ENCODE data around the gene TRMO. TPM values are rescaled to one million over a fixed set of nuclear protein-coding genes. Genes with fewer than 3 reads are reported as not detected.

TRMO gene
- total RNA-seq, 1 donor from 2014 or later = 8.5 TPM

DNA sequence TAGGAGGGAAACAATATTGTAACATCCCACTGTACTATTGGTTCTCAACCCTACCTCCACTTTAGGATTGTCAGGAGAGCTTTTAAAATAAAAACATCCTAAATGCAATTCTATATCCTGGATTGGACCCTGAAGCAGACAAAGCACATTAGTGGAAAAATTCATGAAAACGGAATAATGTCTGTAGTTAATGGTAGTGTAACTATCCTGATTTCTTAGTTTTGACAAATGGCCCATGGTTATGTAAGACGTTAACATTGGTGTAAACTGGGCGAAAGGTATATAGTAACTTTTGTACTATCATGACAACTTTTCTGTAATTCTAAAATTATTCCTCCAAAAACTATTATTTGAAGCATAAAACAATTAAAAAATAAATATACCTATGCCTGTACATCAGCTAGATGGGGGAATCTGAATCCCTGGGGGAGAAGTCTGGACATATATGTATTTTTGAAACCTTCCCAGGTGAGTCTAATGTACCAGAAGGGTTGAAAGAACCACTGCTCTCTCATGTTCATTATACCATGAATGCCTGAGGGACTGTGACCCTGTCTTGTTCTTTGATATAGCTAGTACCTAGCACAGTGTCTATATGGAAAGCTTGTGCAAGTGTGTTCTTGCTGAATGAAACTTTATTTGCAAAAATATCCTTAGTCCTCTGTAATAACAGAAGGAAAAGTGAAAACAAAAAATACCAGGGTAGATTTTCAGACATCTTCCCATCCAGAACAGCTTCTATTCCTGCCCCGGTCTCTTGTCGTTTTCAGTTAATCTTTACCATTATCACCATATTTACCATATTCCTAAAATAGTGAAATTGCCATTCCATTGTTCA is 3.4 kb upstream of the TRMO start:
- Histone ChIP-seq H3K79me2 (ENCODE audit: insufficient read depth, low read length) (no peaks in the 10 kb centered on the region), H4K20me1 (ENCODE audit: insufficient read depth, low read length) (no peaks in the 10 kb centered on the region), H3K4me2 (ENCODE audit: low read length) (no peak overlapping the region), H3K27ac (ENCODE audit: low read depth, low read length) (no peak overlapping the region), H3K9ac (ENCODE audit: low read length) (no peak overlapping the region), H3K4me1 (ENCODE audit: insufficient read depth, low read length) (peaks cover 7% of the 10 kb centered on the region), H3K9me3 (ENCODE audit: insufficient read depth, low read depth, low read length) (no peaks in the 10 kb centered on the region), H3K36me3 (ENCODE audit: insufficient read depth, low read length) (no peaks in the 10 kb centered on the region), H3K27me3 (ENCODE audit: insufficient read depth, low read length) (peaks cover 40% of the 10 kb centered on the region), H3K4me3 (ENCODE audit: insufficient read depth, low read depth, low read length) (no peak overlapping the region), H2AFZ (ENCODE audit: low read depth, low read length) (no peak overlapping the region)
- no peak for FAIRE-seq
- TF ChIP-seq, protein P1, sequence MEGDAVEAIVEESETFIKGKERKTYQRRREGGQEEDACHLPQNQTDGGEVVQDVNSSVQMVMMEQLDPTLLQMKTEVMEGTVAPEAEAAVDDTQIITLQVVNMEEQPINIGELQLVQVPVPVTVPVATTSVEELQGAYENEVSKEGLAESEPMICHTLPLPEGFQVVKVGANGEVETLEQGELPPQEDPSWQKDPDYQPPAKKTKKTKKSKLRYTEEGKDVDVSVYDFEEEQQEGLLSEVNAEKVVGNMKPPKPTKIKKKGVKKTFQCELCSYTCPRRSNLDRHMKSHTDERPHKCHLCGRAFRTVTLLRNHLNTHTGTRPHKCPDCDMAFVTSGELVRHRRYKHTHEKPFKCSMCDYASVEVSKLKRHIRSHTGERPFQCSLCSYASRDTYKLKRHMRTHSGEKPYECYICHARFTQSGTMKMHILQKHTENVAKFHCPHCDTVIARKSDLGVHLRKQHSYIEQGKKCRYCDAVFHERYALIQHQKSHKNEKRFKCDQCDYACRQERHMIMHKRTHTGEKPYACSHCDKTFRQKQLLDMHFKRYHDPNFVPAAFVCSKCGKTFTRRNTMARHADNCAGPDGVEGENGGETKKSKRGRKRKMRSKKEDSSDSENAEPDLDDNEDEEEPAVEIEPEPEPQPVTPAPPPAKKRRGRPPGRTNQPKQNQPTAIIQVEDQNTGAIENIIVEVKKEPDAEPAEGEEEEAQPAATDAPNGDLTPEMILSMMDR (IDR thresholded peaks at IDR 0.05; ENCODE audit: insufficient read depth, low read depth, low read length) = no peak
- no peak for TF ChIP-seq EZH2 (IDR thresholded peaks at IDR 0.05; ENCODE audit: insufficient read depth, low read length)
- Mint-ChIP-seq H3K9me3 (ENCODE audit: unreplicated experiment) (no peaks in the 10 kb centered on the region), H3K4me1 (ENCODE audit: low read depth, unreplicated experiment) (peaks cover 2% of the 10 kb centered on the region), H3K27me3 (ENCODE audit: low read depth, unreplicated experiment) (peaks cover 41% of the 10 kb centered on the region), H3K27ac (ENCODE audit: unreplicated experiment) (no peak overlapping the region), H3K36me3 (ENCODE audit: low read depth, unreplicated experiment) (no peaks in the 10 kb centered on the region), H3K4me3 (ENCODE audit: unreplicated experiment) (no peak overlapping the region)
- no peak for DNase-seq (ENCODE audit: low read depth)

DNA sequence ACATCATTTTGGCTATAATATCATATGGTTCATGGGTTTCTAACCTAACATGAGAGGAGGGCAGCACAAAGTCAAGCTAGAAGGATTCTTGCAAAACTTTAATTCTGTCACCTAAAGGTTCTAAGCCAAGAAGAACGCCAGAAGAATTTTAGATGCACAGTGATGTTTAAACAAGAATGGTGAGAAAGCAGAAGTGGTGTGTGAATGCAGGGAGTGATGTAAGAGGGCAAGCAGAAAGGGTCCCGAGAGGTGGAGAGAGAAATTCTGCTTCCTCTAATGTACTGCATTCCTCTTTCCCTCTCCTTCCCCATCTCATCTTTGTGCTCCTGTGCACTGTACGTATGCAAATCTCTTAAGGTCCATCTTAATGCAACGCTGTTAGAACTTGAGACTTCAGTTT is 2.1 kb upstream of the TRMO start:
- no peak overlapping the region for H3K27ac ChIP-seq (ENCODE audit: low read depth, low read length)
- H3K79me2 ChIP-seq (ENCODE audit: insufficient read depth, low read length) = no peaks in the 10 kb centered on the region
- Mint-ChIP-seq H3K27me3 (ENCODE audit: low read depth, unreplicated experiment) (peaks cover 29% of the 10 kb centered on the region), H3K4me3 (ENCODE audit: unreplicated experiment) (no peak overlapping the region), H3K36me3 (ENCODE audit: low read depth, unreplicated experiment) (no peaks in the 10 kb centered on the region), H3K27ac (ENCODE audit: unreplicated experiment) (no peak overlapping the region), H3K4me1 (ENCODE audit: low read depth, unreplicated experiment) (peaks cover 2% of the 10 kb centered on the region), H3K9me3 (ENCODE audit: unreplicated experiment) (no peaks in the 10 kb centered on the region)
- H3K4me1 ChIP-seq (ENCODE audit: insufficient read depth, low read length) = peaks cover 7% of the 10 kb centered on the region
- peaks cover 27% of the 10 kb centered on the region for H3K27me3 ChIP-seq (ENCODE audit: insufficient read depth, low read length)
- no peak overlapping the region for H3K4me3 ChIP-seq (ENCODE audit: insufficient read depth, low read depth, low read length)
- no peaks in the 10 kb centered on the region for H3K36me3 ChIP-seq (ENCODE audit: insufficient read depth, low read length)
- FAIRE-seq = no peak
- H2AFZ ChIP-seq (ENCODE audit: low read depth, low read length) = no peak overlapping the region
- TF ChIP-seq, protein P1 (IDR thresholded peaks at IDR 0.05; ENCODE audit: insufficient read depth, low read depth, low read length) = no peak
- TF ChIP-seq EZH2 (IDR thresholded peaks at IDR 0.05; ENCODE audit: insufficient read depth, low read length) = no peak
- no peak overlapping the region for H3K4me2 ChIP-seq (ENCODE audit: low read length)
- DNase-seq (ENCODE audit: low read depth) = no peak
- no peaks in the 10 kb centered on the region for H3K9me3 ChIP-seq (ENCODE audit: insufficient read depth, low read depth, low read length)
- no peak overlapping the region for H3K9ac ChIP-seq (ENCODE audit: low read length)
- no peaks in the 10 kb centered on the region for H4K20me1 ChIP-seq (ENCODE audit: insufficient read depth, low read length)

DNA sequence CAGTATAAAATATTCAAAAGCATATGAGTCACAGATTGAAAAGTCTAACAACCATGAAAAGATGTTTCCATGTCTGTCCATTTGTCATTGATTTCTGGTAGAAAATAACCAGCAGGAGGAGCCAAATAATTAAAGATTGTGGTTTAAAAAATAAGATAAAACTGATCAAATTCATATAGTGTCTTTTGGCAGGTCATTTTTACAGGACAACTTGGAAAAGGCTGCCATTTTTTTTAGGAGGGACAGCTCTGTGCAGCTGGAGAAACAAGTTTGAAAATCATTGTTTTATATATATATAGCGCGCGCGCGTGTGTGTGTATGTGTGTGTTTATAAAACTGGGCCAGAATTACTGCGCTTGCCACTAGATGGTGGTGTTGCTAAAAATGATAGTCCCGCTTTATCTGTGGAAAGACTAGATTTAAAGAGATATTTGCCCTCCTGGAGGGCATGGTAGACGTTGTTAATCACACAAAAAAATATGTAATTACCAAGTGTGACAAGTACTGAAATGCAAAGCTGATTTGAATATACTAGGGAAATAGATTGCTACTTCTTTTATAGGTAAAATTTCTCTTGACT is 1.3 kb upstream of the TRMO start:
- Mint-ChIP-seq H3K9me3 (ENCODE audit: unreplicated experiment) (no peaks in the 10 kb centered on the region), H3K4me1 (ENCODE audit: low read depth, unreplicated experiment) (peaks cover 2% of the 10 kb centered on the region), H3K27me3 (ENCODE audit: low read depth, unreplicated experiment) (peaks cover 23% of the 10 kb centered on the region), H3K36me3 (ENCODE audit: low read depth, unreplicated experiment) (no peaks in the 10 kb centered on the region), H3K4me3 (ENCODE audit: unreplicated experiment) (peak overlapping the region; percentile 77), H3K27ac (ENCODE audit: unreplicated experiment) (peak overlapping the region; percentile 78)
- no peak overlapping the region for H3K9ac ChIP-seq (ENCODE audit: low read length)
- peaks cover 7% of the 10 kb centered on the region for H3K4me1 ChIP-seq (ENCODE audit: insufficient read depth, low read length)
- no peaks in the 10 kb centered on the region for H3K79me2 ChIP-seq (ENCODE audit: insufficient read depth, low read length)
- H4K20me1 ChIP-seq (ENCODE audit: insufficient read depth, low read length) = no peaks in the 10 kb centered on the region
- TF ChIP-seq EZH2 (IDR thresholded peaks at IDR 0.05; ENCODE audit: insufficient read depth, low read length) = no peak
- TF ChIP-seq, protein P1 (IDR thresholded peaks at IDR 0.05; ENCODE audit: insufficient read depth, low read depth, low read length) = peak; percentile 70
- peak overlapping the region; percentile 49 for H3K4me3 ChIP-seq (ENCODE audit: insufficient read depth, low read depth, low read length)
- H2AFZ ChIP-seq (ENCODE audit: low read depth, low read length) = peak overlapping the region; percentile 30
- DNase-seq (ENCODE audit: low read depth) (peak; percentile 59), FAIRE-seq (no peak)
- no peaks in the 10 kb centered on the region for H3K9me3 ChIP-seq (ENCODE audit: insufficient read depth, low read depth, low read length)
- peak overlapping the region; percentile 96 for H3K4me2 ChIP-seq (ENCODE audit: low read length)
- peaks cover 20% of the 10 kb centered on the region for H3K27me3 ChIP-seq (ENCODE audit: insufficient read depth, low read length)
- H3K27ac ChIP-seq (ENCODE audit: low read depth, low read length) = no peak overlapping the region
- no peaks in the 10 kb centered on the region for H3K36me3 ChIP-seq (ENCODE audit: insufficient read depth, low read length)

Data from astrocyte (in vitro differentiated cells and primary cell).